Anterior cingulate cortex (tissue), 58 donors: ENCODE measurements around the gene MB21D2.
"Not testable (repeated sequence)": the region's sequence is repeated elsewhere in the genome, so short reads cannot be mapped to it uniquely, and the experiment has no call there.

ENCODE experiments used
- DNase-seq, 58 donors: peaks; one replicate each; lab custom pipeline; 2025; lab: John Stamatoyannopoulos, UW

MB21D2 gene, protein sequence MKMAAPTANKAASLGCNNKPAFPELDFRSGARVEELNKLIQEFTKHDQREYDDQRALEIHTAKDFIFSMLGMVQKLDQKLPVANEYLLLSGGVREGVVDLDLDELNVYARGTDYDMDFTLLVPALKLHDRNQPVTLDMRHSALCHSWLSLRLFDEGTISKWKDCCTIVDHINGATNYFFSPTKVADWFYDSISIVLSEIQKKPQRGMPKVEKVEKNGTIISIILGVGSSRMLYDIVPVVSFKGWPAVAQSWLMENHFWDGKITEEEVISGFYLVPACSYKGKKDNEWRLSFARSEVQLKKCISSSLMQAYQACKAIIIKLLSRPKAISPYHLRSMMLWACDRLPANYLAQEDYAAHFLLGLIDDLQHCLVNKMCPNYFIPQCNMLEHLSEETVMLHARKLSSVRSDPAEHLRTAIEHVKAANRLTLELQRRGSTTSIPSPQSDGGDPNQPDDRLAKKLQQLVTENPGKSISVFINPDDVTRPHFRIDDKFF

DNA sequence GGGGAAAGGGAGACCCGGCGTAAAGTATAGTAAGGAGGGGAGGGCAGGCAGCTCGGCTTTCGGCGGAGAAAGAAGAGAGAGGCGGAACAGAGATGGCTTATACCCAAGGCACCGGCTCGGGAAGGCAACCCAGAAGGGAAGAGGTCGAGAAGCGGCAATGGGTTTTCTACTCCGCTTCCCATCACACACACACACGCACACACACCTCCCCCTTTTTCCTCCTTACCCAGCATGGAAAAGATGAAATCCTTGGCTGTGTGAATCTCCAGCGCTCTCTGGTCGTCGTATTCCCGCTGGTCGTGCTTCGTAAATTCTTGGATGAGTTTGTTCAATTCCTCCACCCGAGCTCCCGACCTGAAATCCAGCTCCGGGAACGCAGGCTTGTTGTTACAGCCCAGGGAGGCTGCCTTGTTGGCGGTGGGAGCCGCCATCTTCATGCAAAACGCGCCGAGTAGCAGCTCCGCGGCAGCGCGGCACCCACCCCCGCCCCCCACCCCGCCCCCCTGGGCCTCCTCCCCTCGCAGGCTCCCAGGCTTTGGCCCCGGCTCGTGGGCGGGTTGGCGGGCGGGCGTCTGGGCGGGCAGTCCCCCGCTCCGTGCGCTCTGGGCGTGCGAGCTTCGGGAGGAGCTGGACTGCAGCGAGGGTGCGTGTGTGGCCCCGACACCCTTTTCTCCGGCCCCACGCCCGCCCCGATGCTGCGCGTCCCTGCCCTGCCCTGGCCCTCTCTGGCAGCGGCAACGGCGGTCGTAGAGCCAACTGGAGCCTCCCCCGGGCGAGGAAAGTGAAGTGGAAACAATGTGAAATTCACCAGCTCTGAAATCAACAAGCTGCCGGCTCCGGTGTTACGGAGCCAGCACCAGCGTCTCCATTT lies at the start of gene MB21D2:
Gene MB21D2, minus strand, starts transcription at position 453 of the 871 bp plus-strand sequence. Its CDS starts 16 bp downstream, at position 437.
- peak; percentile 20 to 92 (median 76) for DNase-seq

DNA sequence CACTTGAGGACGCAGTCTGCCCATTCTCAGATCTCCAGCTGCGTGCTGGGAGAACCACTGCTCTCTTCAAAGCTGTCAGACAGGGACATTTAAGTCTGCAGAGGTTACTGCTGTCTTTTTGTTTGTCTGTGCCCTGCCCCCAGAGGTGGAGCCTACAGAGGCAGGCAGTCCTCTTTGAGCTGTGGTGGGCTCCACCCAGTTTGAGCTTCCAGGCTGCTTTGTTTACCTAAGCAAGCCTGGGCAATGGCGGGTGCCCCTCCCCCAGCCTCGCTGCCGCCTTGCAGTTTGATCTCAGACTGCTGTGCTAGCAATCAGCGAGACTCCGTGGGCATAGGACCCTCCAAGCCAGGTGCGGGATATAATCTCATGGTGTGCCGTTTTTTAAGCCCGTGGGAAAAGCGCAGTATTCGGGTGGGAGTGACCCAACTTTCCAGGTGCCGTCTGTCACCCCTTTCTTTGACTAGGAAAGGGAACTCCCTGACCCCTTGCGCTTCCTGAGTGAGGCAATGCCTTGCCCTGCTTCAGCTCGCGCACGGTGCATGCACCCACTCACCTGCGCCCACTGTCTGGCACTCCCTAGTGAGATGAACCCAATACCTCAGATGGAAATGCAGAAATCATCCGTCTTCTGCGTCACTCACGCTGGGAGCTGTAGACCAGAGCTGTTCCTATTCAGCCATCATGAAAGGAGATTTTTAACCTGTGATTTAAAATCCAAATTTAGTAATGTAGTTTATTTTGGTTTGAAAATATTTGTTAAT lies 47.5 kb upstream of the MB21D2 start:
- DNase-seq, result not testable (repeated sequence)

DNA sequence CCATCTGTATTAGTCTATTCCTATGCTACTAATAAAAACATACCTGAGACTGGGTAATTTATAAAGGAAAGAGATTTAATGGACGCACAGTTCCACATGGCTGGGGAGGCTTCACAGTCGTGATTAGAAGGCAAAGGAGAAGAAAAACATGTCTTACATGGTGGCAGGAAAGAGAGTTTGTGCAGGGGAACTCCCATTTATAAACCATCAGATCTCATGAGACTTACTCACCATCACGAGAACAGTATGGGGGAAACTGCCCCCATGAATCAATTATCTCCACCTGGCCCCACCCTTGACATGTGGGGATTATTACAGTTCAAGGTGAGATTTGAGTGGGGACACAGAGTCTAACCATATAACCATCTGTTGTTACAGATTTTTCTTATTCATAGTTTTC lies 42.1 kb upstream of the MB21D2 start:
- DNase-seq, result no peak

DNA sequence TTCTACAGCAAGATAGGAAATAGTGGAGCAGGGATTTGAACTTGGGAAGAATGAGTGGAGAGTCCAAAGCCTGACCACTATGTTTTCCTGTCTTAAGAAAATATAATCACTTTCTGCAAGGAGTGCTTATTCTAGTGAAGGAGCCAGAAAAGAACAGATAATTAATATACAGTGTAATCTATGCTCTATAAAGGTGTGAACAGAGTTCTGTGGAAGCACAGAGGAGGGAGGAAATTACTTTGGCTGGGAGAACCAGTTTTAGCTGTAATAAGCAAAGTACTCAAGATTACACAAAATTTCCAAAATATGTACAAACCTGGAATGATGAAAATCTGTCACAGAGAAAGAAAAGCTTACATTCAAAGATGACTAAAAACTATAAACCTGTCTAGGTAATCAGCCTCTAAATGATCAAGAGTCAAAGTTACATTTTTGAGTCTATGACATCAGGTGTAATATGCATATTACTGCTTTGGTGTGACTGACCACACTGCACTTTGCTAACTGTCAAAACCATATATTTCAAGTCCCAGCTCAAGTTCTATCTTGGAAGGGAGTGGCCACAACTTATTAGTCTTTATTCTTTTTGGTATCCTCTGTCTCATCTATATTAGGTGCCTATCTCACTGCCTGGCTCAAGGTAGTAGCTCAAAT lies 40.7 kb upstream of the MB21D2 start:
- DNase-seq, result no peak

- DNase-seq, result peak in 10 of 58 donors; percentile 1 to 68 (median 5)
These were observed 39.9 kb upstream of the MB21D2 start for GRCh38 chr3:192957441-192958021.

DNA sequence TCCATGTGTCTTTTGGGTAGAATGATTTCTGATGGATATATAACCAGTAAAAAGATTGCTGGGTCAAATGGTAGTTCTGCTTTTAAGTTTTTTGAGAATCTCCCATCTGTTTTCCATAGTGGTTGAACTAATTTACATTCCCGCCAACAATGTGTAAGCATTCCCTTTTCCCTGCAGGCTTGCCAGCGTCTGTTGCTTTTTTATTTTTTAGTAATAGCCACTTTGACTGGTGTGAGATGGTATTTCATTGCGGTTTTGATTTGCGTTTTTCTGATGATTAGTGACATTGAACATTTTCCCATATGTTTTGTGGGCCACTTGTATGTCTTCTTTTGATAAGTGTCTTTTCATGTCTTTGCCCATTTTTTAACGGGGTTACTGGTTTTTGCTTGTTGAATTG lies 36.3 kb upstream of the MB21D2 start:
- DNase-seq, result no peak

- no peak for DNase-seq
These were observed 29.8 kb upstream of the MB21D2 start for GRCh38 chr3:192947421-192947820.

GRCh38 chr3:192943393-192943792 lies 25.7 kb upstream of the MB21D2 start:
- DNase-seq, result no peak

DNA sequence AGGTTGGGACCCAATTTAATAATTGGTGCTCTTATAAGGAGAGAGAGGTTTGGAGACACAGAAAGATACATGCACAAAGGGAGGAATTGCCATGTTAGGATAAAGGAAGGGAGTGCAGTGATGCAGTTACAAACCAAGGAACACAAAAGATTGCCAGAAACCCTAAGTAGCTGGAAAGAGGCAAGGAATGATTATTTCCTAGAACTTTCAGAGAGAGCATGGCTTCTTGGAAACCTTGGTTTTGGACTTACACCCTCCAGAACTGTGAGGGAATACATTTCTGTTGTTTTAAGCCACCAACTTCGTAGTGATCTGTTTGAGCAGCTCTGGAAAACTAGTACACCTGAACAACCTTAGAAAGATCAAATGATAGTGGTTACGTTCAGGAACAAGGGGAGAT lies 25.0 kb upstream of the MB21D2 start:
- no peak for DNase-seq

DNA sequence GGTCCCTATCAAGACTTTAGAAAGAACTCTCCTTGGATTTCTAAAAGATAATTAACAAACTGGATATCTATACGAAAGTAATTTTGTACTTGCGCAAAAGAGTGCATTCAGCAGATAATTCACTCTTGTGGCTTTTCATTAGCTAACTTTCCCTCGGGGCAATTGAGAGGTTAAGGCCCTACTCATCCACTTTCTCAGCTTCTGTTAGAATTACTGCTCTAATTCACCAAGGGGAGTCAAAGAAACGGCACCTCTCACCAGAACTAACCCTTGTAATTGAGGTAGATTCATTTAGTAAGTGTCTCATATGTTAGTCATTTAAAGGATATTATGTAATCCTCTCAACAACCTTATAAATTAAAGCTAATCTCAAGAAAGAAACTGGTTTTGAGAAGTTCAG lies 22.5 kb upstream of the MB21D2 start:
- DNase-seq, result no peak

DNA sequence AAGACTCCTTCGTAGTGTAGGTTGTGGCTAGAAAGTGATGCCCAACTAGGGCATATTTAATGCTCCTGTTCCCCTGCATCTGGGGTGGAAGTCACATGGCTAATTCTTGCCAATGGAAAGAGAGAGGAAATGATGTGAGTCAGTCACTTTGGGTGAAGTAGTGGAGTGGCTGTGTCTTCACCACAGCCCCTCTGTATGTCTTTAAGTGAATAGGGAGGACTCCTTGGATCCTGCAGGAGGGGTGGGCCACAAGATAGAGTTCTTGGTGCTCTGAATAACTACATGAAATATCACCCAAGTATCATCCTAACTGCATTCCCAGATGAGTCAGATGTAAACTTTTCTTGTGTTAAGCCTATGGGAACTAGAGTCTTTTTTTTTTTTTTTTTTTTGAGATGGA lies 17.8 kb upstream of the MB21D2 start:
- no peak for DNase-seq

DNA sequence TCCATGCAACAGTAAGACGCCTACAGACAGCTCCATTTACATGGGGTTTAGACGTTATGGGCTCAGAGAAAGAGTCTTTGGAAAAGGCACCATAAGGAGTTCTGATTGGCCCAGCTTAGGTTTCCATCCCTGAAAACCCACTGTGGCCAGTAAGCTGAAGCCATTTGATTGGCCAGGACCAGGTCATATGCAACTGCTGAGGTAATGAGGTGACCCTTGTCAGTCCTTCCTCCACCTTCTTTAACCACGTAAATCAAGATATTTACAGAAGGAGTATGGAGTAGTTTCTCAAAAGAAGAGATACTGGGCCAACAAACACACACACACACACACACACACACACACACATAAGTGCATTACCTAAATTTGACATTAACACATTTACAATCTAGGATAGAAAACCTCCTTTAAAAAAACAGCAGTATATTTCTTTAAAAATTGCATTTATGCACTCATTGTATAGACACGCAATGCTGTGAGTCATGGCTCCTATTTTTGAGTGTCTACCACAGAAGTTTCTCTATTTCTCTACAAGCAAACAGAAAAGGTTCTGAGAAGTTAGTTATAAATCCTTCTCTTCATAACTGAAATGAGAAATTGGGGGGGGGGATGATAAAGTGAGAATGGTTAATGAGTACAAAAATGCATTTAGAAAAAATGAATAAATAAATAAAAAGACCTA lies 16.3 kb upstream of the MB21D2 start:
- DNase-seq, result no peak

GRCh38 chr3:192933259-192933658 lies 15.6 kb upstream of the MB21D2 start:
- no peak for DNase-seq

GRCh38 chr3:192931825-192932224 lies 14.2 kb upstream of the MB21D2 start:
- no peak for DNase-seq

GRCh38 chr3:192930577-192930976 lies 12.9 kb upstream of the MB21D2 start:
- no peak for DNase-seq

DNA sequence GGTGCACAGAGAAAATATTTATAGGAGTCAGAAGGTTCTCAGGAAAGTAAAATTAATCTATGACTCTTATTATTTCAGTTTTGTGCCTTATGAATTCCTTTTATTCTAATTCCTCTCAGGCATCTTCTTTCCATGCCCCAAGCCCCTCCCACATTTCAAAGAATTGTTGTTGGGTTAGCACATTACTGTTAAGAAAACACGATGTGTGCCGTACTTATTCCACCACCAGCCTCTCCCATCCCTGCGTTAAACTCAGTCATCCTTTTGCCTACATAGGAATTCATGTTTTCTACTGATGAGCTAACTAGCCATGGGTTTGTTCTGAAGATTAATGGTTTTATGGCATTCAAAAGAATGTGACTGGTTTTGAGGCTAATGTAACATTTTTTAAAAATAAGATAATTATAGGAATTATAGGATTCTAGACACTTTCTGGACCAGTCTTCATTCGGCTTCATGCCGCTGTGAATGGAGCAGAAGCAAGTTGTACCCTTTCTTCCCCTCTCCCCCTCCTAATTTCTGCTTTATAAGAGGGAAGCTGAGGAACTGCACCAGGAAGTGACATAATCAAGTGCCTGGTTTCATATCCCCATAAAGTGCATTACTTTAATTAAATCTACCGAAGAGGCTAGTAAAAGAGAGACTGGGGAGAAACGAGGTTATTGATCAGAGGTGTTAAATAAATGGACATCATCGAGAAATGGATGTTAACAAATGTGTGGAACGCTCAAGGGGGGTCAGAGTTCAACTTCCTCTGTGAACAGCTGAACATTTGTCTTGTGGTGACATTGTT lies 12.3 kb upstream of the MB21D2 start:
- peak in 1 of 58 donors; percentile 13 for DNase-seq

- DNase-seq, result no peak
These were observed 11.5 kb upstream of the MB21D2 start for GRCh38 chr3:192929146-192929545.

- DNase-seq, result no peak
These were observed 11.1 kb upstream of the MB21D2 start for GRCh38 chr3:192928720-192929119.
